Adrenal gland (tissue), 12 donors: Measurements from ENCODE around the gene MAP7. TPM values are rescaled to one million over a fixed set of nuclear protein-coding genes. Genes with fewer than 3 reads are reported as not detected.

Experiments used
- DNase-seq, 7 donors: peaks; one replicate each; pipeline ENCODE4 v3.0.0-alpha.2; 2019 to 2020
- H3K27ac ChIP-seq, 5 donors: fragments of 200-600 bp; sonication (generic) in 4 of 5; 1 replicate in 3 of 5; 2 replicates in 2 of 5; pipeline versions ENCODE4 v1.5.1 to v1.8.0; 2016 to 2020; ENCODE audit warnings: mild to moderate bottlenecking in 1 of 5
- H3K27me3 ChIP-seq: fragments of 200-600 bp; 2 replicates; pipeline ENCODE4 v1.8.0; 2021
- H3K36me3 ChIP-seq, 2 donors: fragments of 200-600 bp; replicated peaks in 1 of 2; 1 replicate in 1 of 2; 2 replicates in 1 of 2; pipeline versions ENCODE4 v1.5.1 to v1.8.0; 2018 to 2022
- H3K4me1 ChIP-seq, 2 donors: fragments of 200-600 bp; replicated peaks in 1 of 2; 1 replicate in 1 of 2; 2 replicates in 1 of 2; pipeline versions ENCODE4 v1.5.1 to v1.8.0; 2018 to 2021
- H3K4me3 ChIP-seq, 4 donors: fragments of 200-600 bp; sonication (generic) in 3 of 4; one replicate each; pipeline ENCODE4 v1.5.1; 2016 to 2018
- H3K9me3 ChIP-seq, 3 donors: fragments of 200-600 bp; sonication (generic) in 1 of 3; replicated peaks in 1 of 3; 1 replicate in 2 of 3; 2 replicates in 1 of 3; pipeline versions ENCODE4 v1.5.1 to v1.8.0; 2016 to 2021
- CTCF ChIP-seq, 6 experiments: fragments of 450-650 bp in 4 of 6; fragments of 200-600 bp in 2 of 6; sonication (generic) in 1 of 6; IDR thresholded peaks; 1 replicate in 5 of 6; 2 replicates in 1 of 6; pipeline versions ENCODE4 v1.5.1 to v1.8.0; 2016 to 2021; ENCODE audit warnings: antibody characterized with exemption in 6 of 6, mild to moderate bottlenecking in 2 of 6, moderate library complexity in 1 of 6
- POLR2A ChIP-seq, 2 donors: fragments of 450-650 bp; IDR thresholded peaks; one replicate each; pipeline ENCODE4 v1.6.1; 2017; ENCODE audit warnings: antibody characterized with exemption in 2 of 2, mild to moderate bottlenecking in 2 of 2, moderate library complexity in 1 of 2
- WGBS, 4 donors: extraction: QIAGEN DNeasy Blood & Tissue Kit in 2 of 4; methylation state at CpG; one replicate each; pipeline versions ENCODE4 v1.1.5 to v1.1.7; 2013 to 2017; 5-methylcytosine and 5-hydroxymethylcytosine counted together
- intact Hi-C, 2 donors: fragments of 100-400 bp; cut with DNase I; formaldehyde crosslinking; loops; one replicate each; pipeline versions ENCODE4 v1.14.1 to v1.15.0; 2022 to 2023
- polyA plus RNA-seq, 3 donors: library from polyadenylated mRNA; stranded (reverse); fragments of 200-250 nt in 2 of 3; fragments of 350-450 nt in 1 of 3; fragmentation: Illumina TruSeq in 1 of 3; extraction: RNeasy Lipid Tissue Mini Kit (QIAGEN cat#74804) in 1 of 3; gene quantifications; one replicate each; pipeline ENCODE4 v1.2.3, GENCODE V29; 2013 to 2014
- total RNA-seq, 9 donors: library from RNA; depleted of rRNA in 4 of 9; stranded (reverse); fragments of >200 nt in 4 of 9; fragments of 120-200 nt in 1 of 9; fragmentation: NEBNext Ultra II Directional in 1 of 9; extraction: Animal tissue kit (Norgen Biotek cat#: 25700) in 1 of 9; gene quantifications; one replicate each; pipeline versions ENCODE4 v1.1.0 to v1.2.4, GENCODE V29; 2013 to 2023
- donor health status: healthy with polysubstance abuse.
- donor health status: Bipolar disorder and iron deficiency.
- donor health status: DM: yes; HTN: yes; CAD: no.
- donor health status: DM: no; HTN: no; CAD: no.
- donor health status: DM: no; HTN: no; CAD: no.
- donor health status: DM: yes; HTN: yes; CAD: no.

Gene MAP7
- total and polyA plus RNA-seq, 12 donors: 4.7 to 31.6 (median 11.3) TPM

- WGBS, 4 donors: 85 to 98% (median 87%) methylated on average over 4 of the region's 4 CpGs
- H3K9me3 ChIP-seq: no peaks in the 10 kb centered on the region
- no peak for DNase-seq
- no peaks in the 10 kb centered on the region for H3K36me3 ChIP-seq
- H3K4me1 ChIP-seq: no peaks in the 10 kb centered on the region
- intact Hi-C loops: no loop called here
- no peak overlapping the region for H3K4me3 ChIP-seq
- no peaks in the 10 kb centered on the region for H3K27me3 ChIP-seq
- TF ChIP-seq CTCF (IDR thresholded peaks at IDR 0.05) (no peak), POLR2A (IDR thresholded peaks at IDR 0.05) (no peak)
- H3K27ac ChIP-seq: no peak overlapping the region
Observed at GRCh38 chr6:136464874-136465273, 85.3 kb downstream of the MAP7 start.

- no peak for TF ChIP-seq CTCF (IDR thresholded peaks at IDR 0.05)
- no peak for TF ChIP-seq POLR2A (IDR thresholded peaks at IDR 0.05)
- WGBS, 4 donors: 86 to 91% (median 88%) methylated on average over 2 of the region's 2 CpGs
- Histone ChIP-seq H3K36me3 (no peaks in the 10 kb centered on the region), H3K27ac (no peak overlapping the region), H3K4me1 (no peaks in the 10 kb centered on the region), H3K27me3 (no peaks in the 10 kb centered on the region), H3K9me3 (no peaks in the 10 kb centered on the region), H3K4me3 (no peak overlapping the region)
- DNase-seq: no peak
- intact Hi-C loops: no loop called here
Observed at GRCh38 chr6:136464148-136464547, 86.1 kb downstream of the MAP7 start.

DNA sequence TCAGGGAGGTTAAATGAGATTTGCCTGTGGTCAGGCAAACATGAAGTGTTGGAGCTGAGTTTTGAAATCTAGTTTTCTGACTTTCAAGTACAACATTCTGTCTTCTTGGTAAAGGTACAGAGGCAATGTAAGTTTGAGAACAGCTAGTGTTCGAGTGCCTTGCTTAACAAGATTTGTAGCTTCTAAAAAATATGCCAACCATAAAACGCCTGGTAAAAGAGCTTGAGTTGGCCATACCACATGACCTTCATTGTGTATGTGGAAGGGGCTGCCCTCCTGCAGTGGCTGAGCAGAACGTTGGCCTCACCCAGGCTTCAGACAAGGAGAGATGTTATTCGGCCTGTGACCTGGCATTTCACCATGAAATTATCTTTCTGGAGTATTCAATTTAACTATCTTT is 86.5 kb downstream of the MAP7 start:
- Histone ChIP-seq H3K4me3 (no peak overlapping the region), H3K36me3 (no peaks in the 10 kb centered on the region), H3K9me3 (no peaks in the 10 kb centered on the region), H3K4me1 (no peaks in the 10 kb centered on the region), H3K27me3 (no peaks in the 10 kb centered on the region), H3K27ac (no peak overlapping the region)
- intact Hi-C loops: no loop called here
- TF ChIP-seq POLR2A (IDR thresholded peaks at IDR 0.05): no peak
- no peak for TF ChIP-seq CTCF (IDR thresholded peaks at IDR 0.05)
- no peak for DNase-seq
- 67 to 80% (median 74%) methylated on average over 4 of the region's 4 CpGs for WGBS, 4 donors

DNA sequence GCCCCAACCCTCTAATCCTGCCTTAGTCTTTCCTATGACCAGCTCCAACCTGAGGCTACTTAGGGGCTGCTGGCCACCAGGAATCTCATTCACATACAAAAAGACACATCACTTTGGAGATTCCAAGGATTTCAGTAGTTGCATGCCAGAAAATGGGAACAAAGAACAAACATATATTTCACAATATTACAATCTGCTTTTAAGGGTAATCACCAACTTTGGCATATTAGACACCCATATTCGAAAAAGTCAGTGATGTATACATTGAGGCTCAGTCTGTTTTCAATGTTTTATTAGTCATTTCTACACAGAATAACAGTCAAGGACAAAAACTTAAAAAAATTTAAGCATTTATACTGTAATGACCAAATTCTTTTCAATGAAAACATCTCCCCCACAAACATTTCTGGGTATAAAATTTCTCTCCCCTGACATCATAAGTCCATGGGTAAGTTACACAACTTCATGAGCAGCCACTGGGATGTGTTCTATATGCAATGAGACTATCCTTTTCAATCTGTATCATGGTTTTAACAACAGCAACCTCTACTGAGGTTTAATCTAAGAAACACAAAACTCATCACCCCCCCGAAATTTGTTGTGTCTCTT is 103.5 kb downstream of the MAP7 start:
- TF ChIP-seq POLR2A (IDR thresholded peaks at IDR 0.05): no peak
- TF ChIP-seq CTCF (IDR thresholded peaks at IDR 0.05): no peak
- Histone ChIP-seq H3K36me3 (no peaks in the 10 kb centered on the region), H3K4me1 (no peaks in the 10 kb centered on the region), H3K27ac (no peak overlapping the region), H3K27me3 (no peaks in the 10 kb centered on the region), H3K4me3 (no peak overlapping the region), H3K9me3 (no peaks in the 10 kb centered on the region)
- DNase-seq: no peak
- intact Hi-C loops: no loop called here
- 70 to 89% (median 76%) methylated on average over 2 of the region's 2 CpGs for WGBS, 4 donors
